HG03025 (cell line): ENCODE measurements around the gene SLC35F4.
"Not testable (repeated sequence)": the region's sequence is repeated elsewhere in the genome, so short reads cannot be mapped to it uniquely, and the experiment has no call there.

Experiments
- ATAC-seq: cut with Tn5 transposase; IDR thresholded peaks from one replicate; pipeline ENCODE4 v1.9.1; 2021; ENCODE audit warnings: mild to moderate bottlenecking, moderate library complexity; ENCODE audit not compliant: unreplicated experiment, low FRiP score

Gene SLC35F4

DNA sequence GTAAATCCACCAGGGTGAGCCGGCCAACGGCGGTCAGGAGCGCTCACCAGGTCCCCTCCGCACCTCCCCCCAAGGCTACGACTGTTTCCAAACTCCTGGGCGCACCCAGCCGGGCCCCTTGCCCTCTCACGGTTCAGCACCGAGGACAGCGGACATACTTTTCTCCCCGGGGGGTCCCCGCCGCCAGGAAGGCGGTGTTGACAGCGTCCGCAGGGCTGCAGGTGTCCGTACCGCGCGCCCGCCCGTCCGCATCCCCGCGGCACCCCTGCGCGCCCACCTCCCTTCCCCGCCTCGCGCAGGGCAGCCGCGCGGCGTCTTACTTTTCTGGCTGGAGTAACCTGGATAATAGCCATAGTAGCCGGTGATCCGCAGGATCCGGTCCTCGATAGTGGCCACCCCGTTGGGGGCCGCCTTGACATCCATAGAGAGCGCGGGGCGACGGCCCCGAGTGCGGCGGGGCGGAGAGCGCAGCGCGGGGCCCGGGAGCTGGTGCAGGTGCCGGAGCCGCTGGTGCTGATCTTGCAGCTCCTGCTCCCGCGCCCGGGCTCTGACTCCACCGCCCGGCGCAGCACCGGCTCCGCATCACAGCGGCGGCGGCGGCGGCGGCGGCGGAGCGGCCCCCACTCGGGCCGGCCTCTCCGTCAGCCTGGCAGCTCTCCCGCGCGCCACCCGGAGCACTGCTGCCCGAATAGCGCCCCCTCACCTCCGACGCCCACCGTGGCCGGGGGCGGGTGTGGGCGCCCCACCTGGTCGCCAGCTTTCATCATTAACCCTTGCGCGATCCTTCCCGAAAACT is at the start of gene SLC35F4:
Gene SLC35F4, minus strand, starts transcription at position 690 of the 796 bp plus-strand sequence.
- no peak for ATAC-seq

GRCh38 chr14:57909626-57910025 is 43.7 kb upstream of the SLC35F4 start:
- no peak for ATAC-seq

DNA sequence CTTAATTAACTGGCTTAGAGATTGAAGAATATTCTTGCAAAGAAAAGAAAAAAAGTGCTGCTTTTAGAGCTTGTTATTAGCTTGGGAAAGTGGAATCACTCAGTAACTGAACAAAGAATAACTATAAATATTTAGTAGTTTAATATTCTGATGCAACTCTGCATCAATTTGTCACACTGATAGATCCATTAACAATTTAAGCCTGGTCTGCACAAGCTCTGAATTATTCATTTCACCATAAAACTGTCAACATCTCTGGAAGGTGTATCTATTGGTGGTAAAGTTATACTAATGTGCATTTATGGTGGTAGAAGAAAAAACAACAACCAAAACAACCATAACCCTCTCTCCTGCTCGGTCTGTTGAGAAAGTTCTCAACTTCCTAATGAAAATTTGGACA is 38.1 kb upstream of the SLC35F4 start:
- ATAC-seq, result no peak

DNA sequence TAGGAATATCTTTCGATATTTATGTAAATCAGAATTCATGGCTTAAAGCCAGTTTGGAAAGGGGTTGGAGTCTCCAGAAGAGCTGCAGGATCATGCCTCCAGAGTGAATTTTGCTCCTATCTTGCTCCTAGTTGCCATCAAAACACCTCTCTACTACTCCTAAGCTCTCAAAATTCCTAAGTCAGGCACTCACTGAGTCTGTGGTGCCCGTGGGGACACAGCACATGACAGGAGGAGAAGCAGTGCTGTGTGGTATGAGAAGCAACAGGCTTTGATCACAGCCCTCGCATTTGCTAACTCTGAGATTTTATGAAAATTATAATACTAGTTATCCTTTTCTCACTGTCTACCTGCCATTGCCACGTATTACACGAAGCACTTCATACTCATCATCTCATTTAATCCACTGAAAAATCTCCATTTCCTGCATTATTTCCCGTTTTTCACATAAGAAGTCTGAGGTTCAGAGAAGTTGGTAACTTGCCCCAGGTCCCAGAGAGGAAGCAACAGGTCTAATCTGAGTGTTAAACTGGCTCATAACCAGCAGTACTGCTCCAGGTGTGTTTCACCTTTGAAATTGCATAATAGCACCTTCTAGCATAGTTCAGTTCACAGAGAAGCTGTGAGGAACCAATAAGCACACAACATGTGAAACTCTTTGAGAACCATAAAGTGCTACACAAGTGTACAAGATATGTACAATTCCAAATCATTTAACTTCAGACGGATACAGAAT is 33.1 kb upstream of the SLC35F4 start:
- ATAC-seq, result no peak

DNA sequence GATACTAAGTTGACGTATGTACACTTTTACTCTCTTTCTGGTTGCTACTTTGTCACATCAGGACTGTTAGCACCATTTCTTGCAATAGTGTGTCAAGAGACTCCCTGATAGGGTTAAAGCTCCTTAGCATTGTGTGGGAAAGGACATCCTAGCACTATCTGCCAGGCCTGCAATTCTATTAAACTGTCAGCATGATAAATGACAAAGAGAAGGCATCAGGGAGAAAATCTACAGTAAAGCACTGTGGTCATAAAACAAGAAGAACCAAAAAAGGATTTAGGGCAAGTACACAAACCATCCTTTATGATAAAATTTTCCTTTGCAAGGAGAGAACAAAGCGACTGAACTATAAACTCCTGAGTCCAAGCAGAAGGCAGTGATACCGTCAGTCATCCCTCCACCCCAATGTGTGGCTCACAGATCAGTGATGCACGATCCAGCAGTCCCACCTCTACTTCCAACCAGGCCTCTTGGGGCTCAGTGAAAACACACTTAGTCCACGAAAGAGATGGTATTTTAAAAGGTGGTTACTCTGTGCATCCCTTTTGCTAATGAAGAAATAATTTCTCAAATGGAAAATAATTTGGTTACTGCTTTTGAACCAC is 31.4 kb upstream of the SLC35F4 start:
- ATAC-seq, result no peak

- no peak for ATAC-seq
Measured at GRCh38 chr14:57889245-57889644, 23.4 kb upstream of the SLC35F4 start.

DNA sequence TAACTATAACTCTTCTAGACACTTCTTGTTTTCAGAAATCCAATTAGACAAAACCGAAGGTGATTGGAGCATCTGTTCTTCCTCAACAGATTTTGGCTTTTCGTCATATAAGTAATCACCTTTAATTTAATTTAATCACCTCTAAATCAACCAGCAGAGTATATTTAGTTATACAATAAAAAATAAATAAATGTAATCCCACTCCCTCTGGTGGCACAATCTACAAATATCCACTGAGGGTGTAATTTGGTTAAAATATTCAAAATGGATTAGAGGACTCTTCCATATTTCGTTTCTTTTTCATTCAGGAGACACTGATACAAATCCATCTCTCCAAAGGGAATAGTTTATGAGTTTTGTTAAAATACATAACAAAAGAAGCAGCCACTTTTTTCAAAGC is 18.3 kb upstream of the SLC35F4 start:
- ATAC-seq, result no peak

GRCh38 chr14:57883061-57883460 is 17.2 kb upstream of the SLC35F4 start:
- ATAC-seq, result no peak

GRCh38 chr14:57879516-57879915 is 13.6 kb upstream of the SLC35F4 start:
- ATAC-seq, result no peak

DNA sequence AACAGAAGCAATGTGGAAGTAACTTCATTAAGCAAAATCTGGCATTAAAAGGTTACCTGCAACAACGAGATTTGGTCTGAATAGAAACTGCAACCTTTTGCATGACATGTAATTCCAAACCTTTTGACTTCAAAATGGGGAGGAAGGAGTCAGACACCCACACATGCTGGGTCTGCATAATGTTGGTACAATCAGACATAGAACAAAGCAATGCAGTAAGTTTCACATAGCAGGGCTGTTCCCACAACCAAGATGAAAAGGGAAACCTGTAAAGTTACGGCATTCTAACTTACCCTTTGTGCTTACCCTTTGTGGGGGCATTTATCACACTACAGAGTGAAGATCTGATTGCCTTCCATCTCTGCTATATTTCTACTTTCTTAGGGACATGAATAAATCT is 10.1 kb upstream of the SLC35F4 start:
- no peak for ATAC-seq

DNA sequence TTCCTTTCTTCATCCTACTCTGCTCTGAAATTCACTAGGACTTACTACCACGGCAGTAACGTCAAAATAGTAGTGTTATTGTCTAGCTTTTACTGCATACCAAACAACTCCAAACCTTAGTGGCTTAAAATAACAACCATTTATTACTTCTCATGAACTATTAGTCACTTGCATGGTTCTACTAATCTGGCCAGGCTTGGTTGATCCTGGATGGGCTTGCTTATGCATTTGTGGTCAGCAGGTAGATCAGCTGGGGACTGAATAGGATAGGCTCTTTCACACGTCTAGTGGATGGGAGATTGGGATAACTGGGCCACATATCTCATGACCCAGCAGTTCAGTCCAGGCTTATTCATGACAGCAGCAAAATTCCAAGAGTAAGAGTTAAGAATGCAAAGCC is 9.4 kb upstream of the SLC35F4 start:
- no peak for ATAC-seq

DNA sequence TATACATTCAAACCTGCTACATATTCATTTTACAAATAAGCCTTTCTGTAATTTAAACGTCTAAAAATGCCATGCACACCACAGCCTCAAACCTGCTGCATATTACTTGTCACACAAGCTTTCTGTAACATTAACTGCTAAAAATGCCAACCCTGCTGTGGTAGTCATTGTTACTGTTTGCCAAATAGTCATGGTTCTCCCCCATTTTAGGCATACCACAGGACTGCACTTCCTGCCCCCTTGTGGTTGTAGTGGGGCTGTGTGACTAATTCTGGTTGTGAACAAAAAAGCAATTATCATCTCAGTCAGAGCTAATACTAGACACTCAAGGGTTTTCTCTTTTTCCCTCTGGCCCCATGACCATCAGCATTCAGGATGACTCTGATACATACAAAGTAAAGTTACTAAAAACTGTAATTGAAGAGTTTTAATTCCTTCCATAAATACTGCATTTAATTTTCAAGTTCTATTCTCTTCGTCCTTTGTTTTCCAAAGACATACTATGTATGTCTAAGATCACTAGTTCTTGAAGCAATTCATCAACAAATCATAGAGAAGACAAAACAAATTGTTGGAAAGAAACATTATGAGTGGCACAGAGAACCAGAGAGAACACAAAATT is 5.7 kb upstream of the SLC35F4 start:
- ATAC-seq, result no peak

GRCh38 chr14:57870686-57871457 is 5.0 kb upstream of the SLC35F4 start:
- no peak for ATAC-seq

DNA sequence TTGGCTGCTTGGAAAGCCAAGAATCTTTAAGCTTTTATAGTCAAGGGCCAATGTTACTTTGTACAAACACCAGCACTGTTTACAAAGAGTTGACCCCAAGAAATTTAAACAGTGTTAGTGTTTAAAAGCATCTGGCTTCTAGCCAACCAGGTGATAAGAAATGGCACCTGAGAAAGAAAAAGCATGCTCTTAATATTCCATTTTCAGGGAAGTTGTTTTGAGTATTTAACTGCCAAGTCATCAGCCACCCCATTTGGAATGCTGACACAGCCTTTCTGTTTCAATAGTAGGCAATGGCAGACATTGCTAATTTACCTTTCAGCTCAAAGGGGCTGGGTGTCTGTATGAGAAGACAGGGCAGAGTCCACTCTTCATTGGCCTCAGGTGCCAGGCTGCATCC is 3.7 kb upstream of the SLC35F4 start:
- no peak for ATAC-seq

DNA sequence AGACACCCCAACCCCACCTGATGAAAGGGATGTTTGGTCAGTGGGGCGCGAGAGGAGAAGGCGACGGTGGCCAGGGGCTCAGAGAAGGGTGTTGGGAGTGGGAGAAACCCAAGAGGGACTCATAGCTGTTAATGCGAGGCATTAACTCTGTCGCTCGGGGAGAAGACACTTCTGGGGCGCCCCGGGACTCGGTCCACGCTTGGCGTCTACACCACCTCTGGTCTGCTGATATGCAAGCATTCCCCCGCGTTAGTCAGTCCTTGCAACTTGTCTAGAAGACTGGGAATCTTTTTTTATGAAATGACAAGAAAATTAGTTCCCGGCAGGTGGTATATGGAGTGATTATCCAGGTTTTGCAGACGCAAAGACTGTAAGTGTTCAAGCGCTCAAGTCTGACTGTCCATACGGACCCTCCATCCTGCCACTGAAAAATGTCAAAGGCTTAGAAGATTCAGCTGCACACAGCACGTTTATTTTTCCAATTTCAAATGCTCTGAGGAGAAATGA is 360 bp upstream of the SLC35F4 start:
- ATAC-seq, result no peak

DNA sequence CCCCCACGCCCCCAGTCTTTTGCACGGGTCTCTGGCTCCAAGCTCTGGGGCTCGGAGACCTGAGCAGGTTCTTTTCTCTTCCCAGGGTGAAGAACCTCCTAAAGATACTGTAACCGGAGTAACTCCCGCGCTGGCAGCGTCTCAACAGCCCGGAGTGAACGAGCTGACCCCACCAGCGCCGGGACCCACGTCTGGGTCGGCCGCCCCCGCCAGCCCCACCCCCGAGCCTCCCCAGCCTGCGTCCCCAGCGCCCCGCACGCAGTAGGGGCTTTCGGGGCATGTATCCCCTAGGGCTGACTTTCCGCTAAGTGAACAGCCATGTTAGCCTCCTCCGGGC is 858 bp downstream of the SLC35F4 start:
- ATAC-seq, result no peak

DNA sequence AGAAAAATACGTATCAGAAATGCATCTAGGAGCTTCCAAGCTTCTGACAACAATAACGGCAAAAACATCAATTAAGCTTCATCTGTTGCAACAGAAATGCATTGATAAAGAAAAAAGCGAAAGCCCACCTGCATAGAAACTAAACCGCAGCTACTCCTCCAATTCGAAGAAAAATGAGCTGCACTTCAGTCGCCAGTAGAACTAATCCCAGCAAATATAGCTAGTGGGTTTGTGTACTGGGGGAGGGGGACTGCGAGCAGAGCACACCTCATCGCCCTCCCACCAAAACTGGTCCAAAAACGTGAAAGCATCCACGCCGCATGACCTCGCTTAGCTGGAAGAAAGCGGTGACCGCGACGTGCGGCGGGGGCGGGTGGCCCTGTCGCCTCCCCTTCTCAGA is 1.2 kb downstream of the SLC35F4 start:
- no peak for ATAC-seq

DNA sequence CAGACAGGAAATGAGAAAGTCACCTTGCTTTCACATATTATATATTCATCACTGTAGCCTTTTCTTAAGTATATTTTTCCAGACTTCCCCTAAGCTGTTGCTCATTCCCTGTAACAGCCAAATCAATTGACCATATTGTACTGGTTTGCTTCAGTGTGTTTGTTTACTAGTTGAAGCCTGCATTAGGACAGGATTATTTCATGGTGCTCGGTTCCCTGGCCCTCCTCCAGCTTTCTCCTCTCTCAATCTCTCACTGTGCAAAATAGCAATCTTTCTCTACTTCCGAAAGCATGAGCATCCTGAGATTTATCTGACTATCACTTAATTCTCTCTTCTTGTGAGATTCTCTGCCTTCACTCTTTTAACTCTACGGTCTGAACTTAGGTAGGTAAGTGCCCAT is 2.4 kb downstream of the SLC35F4 start:
- ATAC-seq, result no peak

- not testable (repeated sequence) for ATAC-seq
Measured at GRCh38 chr14:57855666-57856065, 10.2 kb downstream of the SLC35F4 start.

GRCh38 chr14:57854571-57854970 is 11.3 kb downstream of the SLC35F4 start:
- ATAC-seq, result no peak
